AG04450 (cell line): Measurements from ENCODE around the gene TUT1. TPM values are rescaled to one million over a fixed set of nuclear protein-coding genes. Genes with fewer than 3 reads are reported as not detected.

Experiments used
- CTCF ChIA-PET: fragments of 300-600, 350-600 bp; formaldehyde crosslinking; extraction: SDS; loops from one replicate; lab custom pipeline; 2022; ENCODE audit warnings: antibody characterized with exemption, inconsistent platforms; lab: Charles Lee
- POLR2A ChIA-PET: fragments of 350-600 bp; formaldehyde crosslinking; extraction: SDS; loops from one replicate; lab custom pipeline; 2021; ENCODE audit warnings: antibody characterized with exemption, inconsistent platforms; lab: Yijun Ruan, JAX
- DNase-seq: peaks from one replicate; pipeline ENCODE4 v3.0.0-alpha.2; 2011; ENCODE audit warnings: low read depth, low spot score
- H3K27ac ChIP-seq: one replicate; pipeline ENCODE4 v1.5.1; 2012; ENCODE audit warnings: low read depth, low read length, control low read depth
- H3K27me3 ChIP-seq: one replicate; pipeline ENCODE4 v1.6.0; 2012; ENCODE audit warnings: low read length; ENCODE audit not compliant: control insufficient read depth, insufficient read depth
- H3K4me3 ChIP-seq: 2 replicates; pipeline ENCODE4 v1.5.1; 2011; ENCODE audit warnings: mild to moderate bottlenecking, low read depth, low read length, control low read depth
- H3K9me3 ChIP-seq: 2 replicates; pipeline ENCODE4 v1.5.1; 2012; ENCODE audit warnings: low read length; ENCODE audit not compliant: control insufficient read depth, insufficient read depth
- polyA plus RNA-seq: library from polyadenylated mRNA; depleted of rRNA; stranded (reverse); fragments of >200 nt; gene quantifications from 2 replicates; pipeline ENCODE4 v1.2.3, GENCODE V29; 2011
- TF ChIP-seq, protein P1 (sequence below): IDR thresholded peaks from 2 replicates; pipeline ENCODE4 v1.5.1; 2011; ENCODE audit warnings: low read depth, low read length, control low read depth, inconsistent platforms

The TUT1 gene
- polyA plus RNA-seq, 1 experiment, result 7.8 TPM

- no peak overlapping the region for H3K4me3 ChIP-seq
- POLR2A ChIA-PET, result interaction anchor here (0.7 to 1.3 kb wide), 2 partner anchors 12 to 111 kb away, joined by 3 to 7 read pairs; partner anchors contain the start of gene TUT1
- no peaks in the 10 kb centered on the region for H3K27me3 ChIP-seq
- H3K9me3 ChIP-seq, result no peaks in the 10 kb centered on the region; the same call in 1 of the 2 replicates
- CTCF ChIA-PET, result interaction anchor here (0.6 kb wide), 1 partner anchor 15 kb away, joined by 6 read pairs; no protein-coding TSS in a partner anchor
- H3K27ac ChIP-seq, result no peak overlapping the region
- DNase-seq, result no peak
- TF ChIP-seq, protein P1, sequence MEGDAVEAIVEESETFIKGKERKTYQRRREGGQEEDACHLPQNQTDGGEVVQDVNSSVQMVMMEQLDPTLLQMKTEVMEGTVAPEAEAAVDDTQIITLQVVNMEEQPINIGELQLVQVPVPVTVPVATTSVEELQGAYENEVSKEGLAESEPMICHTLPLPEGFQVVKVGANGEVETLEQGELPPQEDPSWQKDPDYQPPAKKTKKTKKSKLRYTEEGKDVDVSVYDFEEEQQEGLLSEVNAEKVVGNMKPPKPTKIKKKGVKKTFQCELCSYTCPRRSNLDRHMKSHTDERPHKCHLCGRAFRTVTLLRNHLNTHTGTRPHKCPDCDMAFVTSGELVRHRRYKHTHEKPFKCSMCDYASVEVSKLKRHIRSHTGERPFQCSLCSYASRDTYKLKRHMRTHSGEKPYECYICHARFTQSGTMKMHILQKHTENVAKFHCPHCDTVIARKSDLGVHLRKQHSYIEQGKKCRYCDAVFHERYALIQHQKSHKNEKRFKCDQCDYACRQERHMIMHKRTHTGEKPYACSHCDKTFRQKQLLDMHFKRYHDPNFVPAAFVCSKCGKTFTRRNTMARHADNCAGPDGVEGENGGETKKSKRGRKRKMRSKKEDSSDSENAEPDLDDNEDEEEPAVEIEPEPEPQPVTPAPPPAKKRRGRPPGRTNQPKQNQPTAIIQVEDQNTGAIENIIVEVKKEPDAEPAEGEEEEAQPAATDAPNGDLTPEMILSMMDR, result no peak
Observed at GRCh38 chr11:62579252-62579651, 12.1 kb downstream of the TUT1 start.

- DNase-seq, result no peak
- TF ChIP-seq, protein P1, result no peak
- no peak overlapping the region for H3K27ac ChIP-seq
- ChIA-PET CTCF (interaction anchor here (1.5 kb wide), 1 partner anchor 102 kb away, joined by 3 read pairs; no protein-coding TSS in a partner anchor), POLR2A (interaction anchor here (1.3 kb wide), 1 partner anchor 13 kb away, joined by 7 read pairs; the partner anchor contains the start of gene TUT1)
- H3K9me3 ChIP-seq, result no peaks in the 10 kb centered on the region; the same call in 1 of the 2 replicates
- H3K27me3 ChIP-seq, result no peaks in the 10 kb centered on the region
- H3K4me3 ChIP-seq, result no peak overlapping the region
Observed at GRCh38 chr11:62578541-62578940, 12.8 kb downstream of the TUT1 start.

- H3K9me3 ChIP-seq, result no peaks in the 10 kb centered on the region; the same call in 1 of the 2 replicates
- no peaks in the 10 kb centered on the region for H3K27me3 ChIP-seq
- H3K4me3 ChIP-seq, result no peak overlapping the region
- POLR2A ChIA-PET, result no interaction called here
- TF ChIP-seq, protein P1, result no peak
- no peak overlapping the region for H3K27ac ChIP-seq
- no peak for DNase-seq
- CTCF ChIA-PET, result interaction anchor here (1.5 kb wide), 2 partner anchors 104 to 153 kb away, joined by 3 to 4 read pairs; no protein-coding TSS in a partner anchor
Observed at GRCh38 chr11:62577046-62577714, 14.1 kb downstream of the TUT1 start.

GRCh38 chr11:62575837-62576236, 15.5 kb downstream of the TUT1 start:
- TF ChIP-seq, protein P1, result no peak
- no peak for DNase-seq
- CTCF ChIA-PET, result no interaction called here
- H3K27me3 ChIP-seq, result no peaks in the 10 kb centered on the region
- peak overlapping the region; percentile 73 for H3K4me3 ChIP-seq
- H3K9me3 ChIP-seq, result no peaks in the 10 kb centered on the region; the same call in 1 of the 2 replicates
- POLR2A ChIA-PET, result interaction anchor here (3.7 kb wide), 1 partner anchor 16 kb away, joined by 67 read pairs; the partner anchor contains the start of gene TUT1
- peak overlapping the region; percentile 39 for H3K27ac ChIP-seq

DNA sequence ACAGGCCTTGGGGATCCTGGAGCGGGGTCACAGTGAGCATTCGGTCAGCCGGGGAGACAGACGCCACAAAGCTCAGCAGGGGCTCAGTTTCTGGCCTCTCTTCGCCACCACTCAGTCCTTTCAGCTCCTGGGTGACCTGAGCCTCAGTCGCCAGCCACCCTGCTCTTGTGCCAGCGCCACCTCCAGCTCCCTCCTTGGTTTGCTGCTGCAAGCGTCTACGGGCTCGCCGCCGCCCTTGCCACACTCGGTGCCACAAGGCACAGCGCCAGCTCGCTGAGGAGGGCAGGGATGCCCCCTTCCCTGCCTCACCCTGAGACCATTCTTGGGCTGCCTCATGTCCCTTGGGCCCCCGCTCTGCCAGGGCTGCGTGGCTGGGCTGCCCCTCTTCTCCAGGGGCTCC, 16.2 kb downstream of the TUT1 start:
- no peaks in the 10 kb centered on the region for H3K27me3 ChIP-seq
- ChIA-PET POLR2A (interaction anchor here (0.7 to 3.7 kb wide), 7 partner anchors 15 to 266 kb away, joined by 3 to 67 read pairs (median 24); partner anchors contain the start of genes C11orf98, CSKMT, LBHD1 and TUT1), CTCF (interaction anchor here (0.6 to 2.7 kb wide), 6 partner anchors 14 to 181 kb away, joined by 3 to 14 read pairs (median 9); no protein-coding TSS in a partner anchor)
- H3K4me3 ChIP-seq, result peak overlapping the region; percentile 73
- peak overlapping the region; percentile 98 for H3K27ac ChIP-seq
- no peaks in the 10 kb centered on the region; the same call in 1 of the 2 replicates for H3K9me3 ChIP-seq
- TF ChIP-seq, protein P1, result no peak
- DNase-seq, result no peak
